ENCODE results near the gene MELTF. TPM values are rescaled to one million over a fixed set of nuclear protein-coding genes. Genes with fewer than 3 reads are reported as not detected.

MELTF gene
- total and polyA plus RNA-seq, 2 donors (not counting 1 experiment from before 2014, with no cell fraction given), result 0.13 to 2.9 TPM

DNA sequence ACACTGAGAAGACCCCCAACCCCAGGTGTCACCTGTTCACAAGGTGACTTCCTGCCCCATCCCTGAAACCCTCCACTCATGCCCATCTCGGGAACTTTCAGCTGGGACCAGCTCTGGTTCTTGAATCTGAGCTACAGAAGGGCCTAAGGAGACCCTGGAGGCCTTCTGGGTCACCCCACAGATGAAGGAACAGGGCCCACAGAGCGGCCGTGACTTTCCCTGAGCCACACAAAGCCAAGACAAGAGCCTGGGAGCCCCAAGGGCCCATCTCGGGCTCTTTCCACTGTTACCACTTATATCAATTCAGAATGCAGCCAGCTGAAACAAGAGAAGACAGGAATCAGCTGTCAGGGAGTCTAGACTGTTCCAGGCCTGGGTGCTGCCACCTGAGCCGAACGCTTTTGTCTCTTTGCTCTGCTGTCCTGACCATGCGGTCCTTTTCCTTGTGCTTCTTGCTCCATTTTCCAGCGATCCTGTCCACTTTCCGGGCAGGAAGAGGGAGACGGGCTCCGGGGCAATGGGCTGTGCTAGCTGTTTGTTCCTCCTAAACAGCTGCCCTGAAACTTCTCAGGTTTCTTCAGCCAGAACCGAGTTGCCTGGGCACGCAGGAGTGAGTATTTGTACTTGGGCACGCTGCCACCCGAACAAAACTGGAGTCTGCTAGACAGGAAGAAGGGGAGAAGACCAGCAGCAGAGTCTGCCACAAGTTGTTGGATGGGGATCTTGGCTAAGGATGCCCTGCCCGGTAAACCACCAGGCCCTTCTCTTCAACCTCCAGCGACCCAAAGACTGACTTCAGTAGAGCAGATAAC is 33.0 kb downstream of the MELTF start:
- H3K4me3 Mint-ChIP-seq, result no peak overlapping the region
- H3K4me1 Mint-ChIP-seq, result peaks cover 5% of the 10 kb centered on the region

More for the DNA sequence above, 33.0 kb downstream of the MELTF start:
- Histone ChIP-seq H2AFZ (ENCODE audit: insufficient read depth, low read depth, low read length, poor library complexity, severe bottlenecking) (no peak overlapping the region), H3K4me1 (ENCODE audit: control insufficient read depth in 2 of 2, insufficient read depth in 2 of 2, low read length in 2 of 2) (no peaks in the 10 kb centered on the region), H3K27ac (ENCODE audit: low read length in 2 of 2) (no peak overlapping the region), H3K9ac (ENCODE audit: low read length) (no peak overlapping the region), H3K4me3 (ENCODE audit: control extremely low read depth in 1 of 5, extremely low read depth in 1 of 5, insufficient read depth in 1 of 5, low read depth in 2 of 5, low read length in 4 of 5) (no peak overlapping the region), H3K36me3 (replicated peaks in 1 of 2; ENCODE audit: control extremely low read depth in 1 of 2, control insufficient read depth in 1 of 2, extremely low read depth in 1 of 2, insufficient read depth in 2 of 2, low read length in 1 of 2) (no peaks in the 10 kb centered on the region), H3K27me3 (replicated peaks in 1 of 4; ENCODE audit: control extremely low read depth in 1 of 4, control insufficient read depth in 3 of 4, insufficient read depth in 4 of 4, low read length in 3 of 4) (no peaks in the 10 kb centered on the region), H4K20me1 (ENCODE audit: control insufficient read depth, insufficient read depth, low read length, poor library complexity, severe bottlenecking) (no peaks in the 10 kb centered on the region), H3K79me2 (ENCODE audit: control insufficient read depth, insufficient read depth, low read length) (no peaks in the 10 kb centered on the region), H3K4me2 (replicated peaks; ENCODE audit: low read depth, low read length, poor library complexity, severe bottlenecking) (no peak overlapping the region), H3K9me3 (ENCODE audit: control extremely low read depth in 1 of 3, control insufficient read depth in 2 of 3, insufficient read depth in 1 of 3, low read length in 2 of 3) (peaks cover 0 to 10% (median 0%) of the 10 kb centered on the region in 3 donors)
- WGBS (ENCODE audit: insufficient coverage), result 84% methylated on average over 15 of the region's 17 CpGs
- Mint-ChIP-seq H3K27me3 (no peaks in the 10 kb centered on the region), H3K9me3 (ENCODE audit: insufficient read depth) (no peaks in the 10 kb centered on the region), H3K27ac (no peak overlapping the region)
- DNase-seq (no peak), ATAC-seq (ENCODE audit: low read depth) (no peak)
- ChIA-PET POLR2A (no interaction called here), CTCF (no interaction called here)
- TF ChIP-seq EZH2 (IDR thresholded peaks at IDR 0.05; ENCODE audit: borderline replicate concordance, insufficient read depth, low read depth, low read length, poor library complexity, severe bottlenecking) (no peak), CTCF (IDR thresholded peaks at IDR 0.05) (no peak)
- intact Hi-C loops (cut with micrococcal nuclease), result no loop called here
